GM23338 (cell line): ENCODE results near the gene KSR2. TPM values are rescaled to one million over a fixed set of nuclear protein-coding genes. Genes with fewer than 3 reads are reported as not detected.

Experiments
- ATAC-seq: fragments of 200-7000 bp; cut with Tn5 transposase; 3 replicates; pipeline ENCODE4 v1.9.1; 2020
- DNase-seq: peaks from one replicate; pipeline ENCODE4 v3.0.0-alpha.2; 2015; ENCODE audit warnings: low spot score
- H2AFZ ChIP-seq: fragments of 200-600 bp; sonication (generic); 2 replicates; pipeline ENCODE4 v1.8.0; 2016; ENCODE audit warnings: antibody characterized with exemption, mild to moderate bottlenecking, moderate library complexity
- H3F3A ChIP-seq: fragments of 200-600 bp; sonication (generic); replicated peaks from 2 replicates; pipeline ENCODE4 v1.8.0; 2017; ENCODE audit warnings: antibody characterized with exemption, mixed run types, low read depth
- H3K27ac ChIP-seq: fragments of 200-600 bp; sonication (generic); 2 replicates; pipeline ENCODE4 v1.6.1; 2016; ENCODE audit warnings: low read depth
- H3K27me3 ChIP-seq: fragments of 200-600 bp; sonication (generic); 2 replicates; pipeline ENCODE4 v1.8.0; 2016; ENCODE audit warnings: mild to moderate bottlenecking, mixed run types, moderate library complexity; ENCODE audit not compliant: insufficient read depth
- H3K36me3 ChIP-seq: fragments of 200-600 bp; sonication (generic); 2 replicates; pipeline ENCODE4 v1.8.0; 2016; ENCODE audit warnings: mild to moderate bottlenecking; ENCODE audit not compliant: insufficient read depth
- H3K4me1 ChIP-seq: fragments of 200-600 bp; sonication (generic); 2 replicates; pipeline ENCODE4 v1.8.0; 2016; ENCODE audit warnings: mild to moderate bottlenecking, moderate library complexity; ENCODE audit not compliant: insufficient read depth
- H3K4me2 ChIP-seq: fragments of 200-600 bp; sonication (generic); 2 replicates; pipeline ENCODE4 v1.7.1; 2017; ENCODE audit warnings: mixed run types
- H3K4me3 ChIP-seq: fragments of 200-600 bp; sonication (generic); 2 replicates; pipeline ENCODE4 v1.6.1; 2016; ENCODE audit warnings: mixed run types
- H3K79me2 ChIP-seq: fragments of 200-600 bp; sonication (generic); replicated peaks from 2 replicates; pipeline ENCODE4 v1.8.0; 2017; ENCODE audit warnings: mild to moderate bottlenecking; ENCODE audit not compliant: insufficient read depth
- H3K9me2 ChIP-seq: fragments of 200-600 bp; sonication (generic); 2 replicates; pipeline ENCODE4 v1.8.0; 2017; ENCODE audit not compliant: insufficient read depth
- H4K20me1 ChIP-seq: fragments of 200-600 bp; sonication (generic); replicated peaks from 2 replicates; pipeline ENCODE4 v1.8.0; 2017; ENCODE audit warnings: mild to moderate bottlenecking; ENCODE audit not compliant: insufficient read depth
- H3K27ac Mint-ChIP-seq: 2 replicates; pipeline ENCODE4 v1.8.0; 2020; ENCODE audit warnings: inconsistent platforms, mild to moderate bottlenecking, moderate library complexity, mixed read lengths
- H3K27me3 Mint-ChIP-seq: 3 replicates; pipeline ENCODE4 v1.8.0; 2022; ENCODE audit warnings: low read depth, mild to moderate bottlenecking, moderate library complexity, mixed read lengths, inconsistent platforms; ENCODE audit not compliant: insufficient read depth, poor library complexity
- H3K36me3 Mint-ChIP-seq: 3 replicates; pipeline ENCODE4 v1.8.0; 2021; ENCODE audit warnings: low read depth, mild to moderate bottlenecking, inconsistent platforms, moderate library complexity, mixed read lengths
- H3K4me1 Mint-ChIP-seq: 3 replicates; pipeline ENCODE4 v1.8.0; 2020; ENCODE audit warnings: mild to moderate bottlenecking, inconsistent platforms, mixed read lengths
- H3K4me3 Mint-ChIP-seq: 3 replicates; pipeline ENCODE4 v1.8.0; 2021; ENCODE audit warnings: moderate library complexity, mild to moderate bottlenecking, inconsistent platforms, mixed read lengths
- H3K9me3 Mint-ChIP-seq: 3 replicates; pipeline ENCODE4 v1.8.0; 2020; ENCODE audit warnings: moderate library complexity, mild to moderate bottlenecking, inconsistent platforms, mixed read lengths
- CREB1 ChIP-seq: fragments of 250-450 bp; sonication (Bioruptor Pico); IDR thresholded peaks from 2 replicates; pipeline ENCODE4 v1.5.0; 2020; ENCODE audit warnings: low read depth, mild to moderate bottlenecking, moderate library complexity
- ETS1 ChIP-seq: IDR thresholded peaks from 2 replicates; pipeline ENCODE4 v1.6.1; 2016; ENCODE audit warnings: antibody characterized with exemption
- EZH2 ChIP-seq: fragments of 200-600 bp; sonication (generic); IDR thresholded peaks from one replicate; pipeline ENCODE4 v1.8.0; 2017; ENCODE audit warnings: antibody characterized with exemption, mild to moderate bottlenecking, low read depth; ENCODE audit not compliant: unreplicated experiment
- EZH2phosphoT487 ChIP-seq: fragments of 200-600 bp; sonication (generic); IDR thresholded peaks from one replicate; pipeline ENCODE4 v1.8.1; 2018; ENCODE audit warnings: antibody characterized with exemption; ENCODE audit not compliant: unreplicated experiment
- JUNB ChIP-seq: IDR thresholded peaks from one replicate; pipeline ENCODE4 v1.6.1; 2016; ENCODE audit warnings: antibody characterized with exemption; ENCODE audit not compliant: unreplicated experiment
- NANOG ChIP-seq: IDR thresholded peaks from 2 replicates; pipeline ENCODE4 v1.6.1; 2016; ENCODE audit warnings: antibody characterized with exemption, borderline replicate concordance
- POLR2AphosphoS5 ChIP-seq: IDR thresholded peaks from 2 replicates; pipeline ENCODE4 v1.6.1; 2016; ENCODE audit warnings: antibody characterized with exemption, low read depth
- STAT1 ChIP-seq: IDR thresholded peaks from one replicate; pipeline ENCODE4 v1.6.1; 2016; ENCODE audit warnings: antibody characterized with exemption; ENCODE audit not compliant: unreplicated experiment
- ZNF114 ChIP-seq: fragments of 250-450 bp; sonication (Bioruptor Pico); IDR thresholded peaks from 2 replicates; pipeline ENCODE4 v1.5.0; 2020; ENCODE audit warnings: mild to moderate bottlenecking, moderate library complexity
- ZNF331 ChIP-seq: fragments of 250-450 bp; sonication (Bioruptor Pico); IDR thresholded peaks from 2 replicates; pipeline ENCODE4 v1.5.0; 2020; ENCODE audit warnings: low read depth, mild to moderate bottlenecking, moderate library complexity
- ZNF462 ChIP-seq: fragments of 250-450 bp; sonication (Bioruptor Pico); IDR thresholded peaks from 2 replicates; pipeline ENCODE4 v1.5.0; 2020; ENCODE audit warnings: mild to moderate bottlenecking, moderate library complexity
- polyA plus RNA-seq: library from polyadenylated mRNA; unstranded; fragments of >200 nt; fragmentation: Nextera tagmentation; extraction: Ambion mirVana; gene quantifications from 2 replicates; pipeline ENCODE4 v1.2.1, GENCODE V29; 2016
- total RNA-seq: library from RNA; depleted of rRNA; stranded (reverse); fragments of >200 nt; shearing (Covaris generic); gene quantifications from 2 replicates; pipeline ENCODE4 v1.2.3, GENCODE V29; 2014
- TF ChIP-seq, protein P1 (sequence below), 2 experiments: fragments of 200-600 bp in 1 of 2; sonication (generic) in 1 of 2; conservative IDR thresholded peaks; 2 replicates each; pipeline versions ENCODE4 v1.5.1 to v1.6.1; 2016 to 2017; ENCODE audit warnings: antibody characterized with exemption in 2 of 2, low read depth in 2 of 2, mild to moderate bottlenecking in 2 of 2, moderate library complexity in 1 of 2
- TF ChIP-seq, protein P2 (sequence below): IDR thresholded peaks from one replicate; pipeline ENCODE4 v1.6.1; 2018; ENCODE audit warnings: antibody characterized with exemption; ENCODE audit not compliant: unreplicated experiment

The KSR2 gene
- total and polyA plus RNA-seq, 2 experiments from 2014 or later: 1.1 to 2.7 TPM

DNA sequence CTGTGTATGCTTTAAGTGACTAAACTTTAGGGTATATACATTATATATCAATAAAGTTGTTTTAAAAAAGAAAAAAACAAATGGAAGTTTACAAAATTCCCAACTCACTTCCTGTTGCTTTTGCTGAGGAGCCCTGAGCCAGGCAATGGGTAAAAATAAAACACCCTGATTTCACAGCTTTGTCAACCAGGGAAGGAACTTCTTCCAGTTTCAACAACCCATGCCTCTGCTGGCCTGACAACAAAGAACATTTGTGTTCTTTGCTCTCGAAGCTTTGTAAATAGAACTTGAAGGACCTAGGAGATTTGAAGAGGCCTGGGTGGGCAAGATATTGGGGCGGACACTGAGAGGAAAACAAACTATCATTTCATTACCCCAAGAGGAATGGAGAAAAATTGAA is 466.2 kb downstream of the KSR2 start:
- Mint-ChIP-seq H3K9me3 (no peaks in the 10 kb centered on the region), H3K4me1 (peaks cover 7% of the 10 kb centered on the region), H3K4me3 (no peak overlapping the region), H3K36me3 (no peaks in the 10 kb centered on the region), H3K27ac (no peak overlapping the region), H3K27me3 (no peaks in the 10 kb centered on the region)
- no peaks in the 10 kb centered on the region for H3F3A ChIP-seq
- no peaks in the 10 kb centered on the region for H3K27me3 ChIP-seq
- H2AFZ ChIP-seq: no peak overlapping the region
- H3K36me3 ChIP-seq: no peaks in the 10 kb centered on the region
- H3K4me2 ChIP-seq: no peak overlapping the region
- ATAC-seq (no peak), DNase-seq (no peak)
- H3K79me2 ChIP-seq: no peaks in the 10 kb centered on the region
- no peaks in the 10 kb centered on the region for H4K20me1 ChIP-seq
- no peak overlapping the region for H3K4me3 ChIP-seq
- H3K4me1 ChIP-seq: no peaks in the 10 kb centered on the region
- H3K9me2 ChIP-seq: no peaks in the 10 kb centered on the region
- no peak overlapping the region for H3K27ac ChIP-seq
- TF ChIP-seq, protein P1, sequence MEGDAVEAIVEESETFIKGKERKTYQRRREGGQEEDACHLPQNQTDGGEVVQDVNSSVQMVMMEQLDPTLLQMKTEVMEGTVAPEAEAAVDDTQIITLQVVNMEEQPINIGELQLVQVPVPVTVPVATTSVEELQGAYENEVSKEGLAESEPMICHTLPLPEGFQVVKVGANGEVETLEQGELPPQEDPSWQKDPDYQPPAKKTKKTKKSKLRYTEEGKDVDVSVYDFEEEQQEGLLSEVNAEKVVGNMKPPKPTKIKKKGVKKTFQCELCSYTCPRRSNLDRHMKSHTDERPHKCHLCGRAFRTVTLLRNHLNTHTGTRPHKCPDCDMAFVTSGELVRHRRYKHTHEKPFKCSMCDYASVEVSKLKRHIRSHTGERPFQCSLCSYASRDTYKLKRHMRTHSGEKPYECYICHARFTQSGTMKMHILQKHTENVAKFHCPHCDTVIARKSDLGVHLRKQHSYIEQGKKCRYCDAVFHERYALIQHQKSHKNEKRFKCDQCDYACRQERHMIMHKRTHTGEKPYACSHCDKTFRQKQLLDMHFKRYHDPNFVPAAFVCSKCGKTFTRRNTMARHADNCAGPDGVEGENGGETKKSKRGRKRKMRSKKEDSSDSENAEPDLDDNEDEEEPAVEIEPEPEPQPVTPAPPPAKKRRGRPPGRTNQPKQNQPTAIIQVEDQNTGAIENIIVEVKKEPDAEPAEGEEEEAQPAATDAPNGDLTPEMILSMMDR (conservative IDR thresholded peaks at IDR 0.05; ENCODE audit: low read depth in 2 of 2): no peak
- TF ChIP-seq NANOG: no peak
- no peak for TF ChIP-seq ZNF462 (CRISPR knock-in tag)
- no peak for TF ChIP-seq ZNF114 (CRISPR knock-in tag)
- no peak for TF ChIP-seq POLR2AphosphoS5
- TF ChIP-seq, protein P2, sequence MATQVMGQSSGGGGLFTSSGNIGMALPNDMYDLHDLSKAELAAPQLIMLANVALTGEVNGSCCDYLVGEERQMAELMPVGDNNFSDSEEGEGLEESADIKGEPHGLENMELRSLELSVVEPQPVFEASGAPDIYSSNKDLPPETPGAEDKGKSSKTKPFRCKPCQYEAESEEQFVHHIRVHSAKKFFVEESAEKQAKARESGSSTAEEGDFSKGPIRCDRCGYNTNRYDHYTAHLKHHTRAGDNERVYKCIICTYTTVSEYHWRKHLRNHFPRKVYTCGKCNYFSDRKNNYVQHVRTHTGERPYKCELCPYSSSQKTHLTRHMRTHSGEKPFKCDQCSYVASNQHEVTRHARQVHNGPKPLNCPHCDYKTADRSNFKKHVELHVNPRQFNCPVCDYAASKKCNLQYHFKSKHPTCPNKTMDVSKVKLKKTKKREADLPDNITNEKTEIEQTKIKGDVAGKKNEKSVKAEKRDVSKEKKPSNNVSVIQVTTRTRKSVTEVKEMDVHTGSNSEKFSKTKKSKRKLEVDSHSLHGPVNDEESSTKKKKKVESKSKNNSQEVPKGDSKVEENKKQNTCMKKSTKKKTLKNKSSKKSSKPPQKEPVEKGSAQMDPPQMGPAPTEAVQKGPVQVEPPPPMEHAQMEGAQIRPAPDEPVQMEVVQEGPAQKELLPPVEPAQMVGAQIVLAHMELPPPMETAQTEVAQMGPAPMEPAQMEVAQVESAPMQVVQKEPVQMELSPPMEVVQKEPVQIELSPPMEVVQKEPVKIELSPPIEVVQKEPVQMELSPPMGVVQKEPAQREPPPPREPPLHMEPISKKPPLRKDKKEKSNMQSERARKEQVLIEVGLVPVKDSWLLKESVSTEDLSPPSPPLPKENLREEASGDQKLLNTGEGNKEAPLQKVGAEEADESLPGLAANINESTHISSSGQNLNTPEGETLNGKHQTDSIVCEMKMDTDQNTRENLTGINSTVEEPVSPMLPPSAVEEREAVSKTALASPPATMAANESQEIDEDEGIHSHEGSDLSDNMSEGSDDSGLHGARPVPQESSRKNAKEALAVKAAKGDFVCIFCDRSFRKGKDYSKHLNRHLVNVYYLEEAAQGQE: no peak
- no peak for TF ChIP-seq JUNB
- TF ChIP-seq CREB1 (CRISPR knock-in tag): no peak
- TF ChIP-seq EZH2phosphoT487: no peak
- TF ChIP-seq ETS1: no peak
- TF ChIP-seq EZH2: no peak
- no peak for TF ChIP-seq STAT1
- no peak for TF ChIP-seq ZNF331 (CRISPR knock-in tag)
